Activated CD8-positive, alpha-beta T cell treated with anti-CD3 and anti-CD28 coated beads for 36 hours (primary cell): ENCODE measurements around the gene NBAS. TPM values are rescaled to one million over a fixed set of nuclear protein-coding genes. Genes with fewer than 3 reads are reported as not detected.

Experiments used
- ATAC-seq: fragments of 200-7000 bp; cut with Tn5 transposase; one replicate; pipeline ENCODE4 v1.10.0; 2021; ENCODE audit warnings: mild to moderate bottlenecking, moderate library complexity
- CTCF ChIA-PET: fragments of 350-600 bp; sonication (Branson Sonifier 250); formaldehyde crosslinking; loops from one replicate; lab custom pipeline; 2021; ENCODE audit warnings: antibody characterized with exemption; lab: Charles Lee
- POLR2A ChIA-PET: fragments of 350-600 bp; sonication (Branson Sonifier 250); formaldehyde crosslinking; loops from one replicate; lab custom pipeline; 2021; ENCODE audit warnings: antibody characterized with exemption; lab: Charles Lee
- DNase-seq: peaks from one replicate; pipeline ENCODE4 v3.0.0-alpha.2; 2020
- H3K27ac Mint-ChIP-seq: one replicate; pipeline ENCODE4 v1.8.0; 2021; ENCODE audit warnings: mild to moderate bottlenecking, mixed read lengths
- H3K27me3 Mint-ChIP-seq: one replicate; pipeline ENCODE4 v1.8.0; 2021; ENCODE audit warnings: mixed read lengths
- H3K36me3 Mint-ChIP-seq: one replicate; pipeline ENCODE4 v1.8.0; 2021; ENCODE audit warnings: low read depth, mixed read lengths
- H3K4me1 Mint-ChIP-seq: one replicate; pipeline ENCODE4 v1.8.0; 2021; ENCODE audit warnings: low read depth, mixed read lengths
- H3K4me3 Mint-ChIP-seq: one replicate; pipeline ENCODE4 v1.8.0; 2021; ENCODE audit warnings: mild to moderate bottlenecking, moderate library complexity, mixed read lengths
- H3K9me3 Mint-ChIP-seq: one replicate; pipeline ENCODE4 v1.8.0; 2021; ENCODE audit warnings: mixed read lengths
- intact Hi-C: fragments of 100-400 bp; cut with micrococcal nuclease; formaldehyde crosslinking; loops from one replicate; pipeline ENCODE4 v1.10.0; 2022
- total RNA-seq, 2 experiments: library from RNA; stranded (reverse); gene quantifications; one replicate each; pipeline ENCODE4 v1.2.3, GENCODE V29; 2021
- TF ChIP-seq, protein P1 (sequence below): fragments of 200-600 bp; IDR thresholded peaks from one replicate; pipeline ENCODE4 v1.8.0; 2022; ENCODE audit warnings: antibody characterized with exemption, mild to moderate bottlenecking

The NBAS gene
- total RNA-seq, 2 experiments from 2014 or later = 40.9 to 41.9 TPM

DNA sequence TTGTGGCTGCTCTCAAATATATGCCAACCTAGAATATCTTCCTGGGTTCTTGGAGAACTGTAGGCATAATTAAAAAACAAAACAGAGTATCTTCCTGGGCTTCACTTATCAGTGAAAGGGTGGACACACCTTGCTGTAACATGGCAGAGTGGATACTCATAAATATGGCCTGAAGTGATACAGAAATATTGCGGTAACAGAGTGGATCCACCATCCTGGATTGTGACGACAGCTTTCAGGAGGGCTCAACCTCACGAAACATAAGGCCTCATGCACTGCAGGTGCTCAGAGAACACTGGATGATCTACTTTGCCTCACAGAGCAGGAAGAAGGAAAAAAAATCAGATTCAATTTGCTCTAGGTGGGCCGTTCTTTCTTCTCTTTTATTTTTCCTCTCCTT is 336.0 kb downstream of the NBAS start:
- Mint-ChIP-seq H3K4me3 (no peak overlapping the region), H3K4me1 (no peaks in the 10 kb centered on the region), H3K27ac (no peak overlapping the region), H3K9me3 (no peaks in the 10 kb centered on the region), H3K27me3 (no peaks in the 10 kb centered on the region), H3K36me3 (peaks cover 28% of the 10 kb centered on the region)
- TF ChIP-seq, protein P1, sequence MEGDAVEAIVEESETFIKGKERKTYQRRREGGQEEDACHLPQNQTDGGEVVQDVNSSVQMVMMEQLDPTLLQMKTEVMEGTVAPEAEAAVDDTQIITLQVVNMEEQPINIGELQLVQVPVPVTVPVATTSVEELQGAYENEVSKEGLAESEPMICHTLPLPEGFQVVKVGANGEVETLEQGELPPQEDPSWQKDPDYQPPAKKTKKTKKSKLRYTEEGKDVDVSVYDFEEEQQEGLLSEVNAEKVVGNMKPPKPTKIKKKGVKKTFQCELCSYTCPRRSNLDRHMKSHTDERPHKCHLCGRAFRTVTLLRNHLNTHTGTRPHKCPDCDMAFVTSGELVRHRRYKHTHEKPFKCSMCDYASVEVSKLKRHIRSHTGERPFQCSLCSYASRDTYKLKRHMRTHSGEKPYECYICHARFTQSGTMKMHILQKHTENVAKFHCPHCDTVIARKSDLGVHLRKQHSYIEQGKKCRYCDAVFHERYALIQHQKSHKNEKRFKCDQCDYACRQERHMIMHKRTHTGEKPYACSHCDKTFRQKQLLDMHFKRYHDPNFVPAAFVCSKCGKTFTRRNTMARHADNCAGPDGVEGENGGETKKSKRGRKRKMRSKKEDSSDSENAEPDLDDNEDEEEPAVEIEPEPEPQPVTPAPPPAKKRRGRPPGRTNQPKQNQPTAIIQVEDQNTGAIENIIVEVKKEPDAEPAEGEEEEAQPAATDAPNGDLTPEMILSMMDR = no peak
- ChIA-PET CTCF (no interaction called here), POLR2A (no interaction called here)
- DNase-seq (no peak), ATAC-seq (no peak)
- intact Hi-C loops = no loop called here

DNA sequence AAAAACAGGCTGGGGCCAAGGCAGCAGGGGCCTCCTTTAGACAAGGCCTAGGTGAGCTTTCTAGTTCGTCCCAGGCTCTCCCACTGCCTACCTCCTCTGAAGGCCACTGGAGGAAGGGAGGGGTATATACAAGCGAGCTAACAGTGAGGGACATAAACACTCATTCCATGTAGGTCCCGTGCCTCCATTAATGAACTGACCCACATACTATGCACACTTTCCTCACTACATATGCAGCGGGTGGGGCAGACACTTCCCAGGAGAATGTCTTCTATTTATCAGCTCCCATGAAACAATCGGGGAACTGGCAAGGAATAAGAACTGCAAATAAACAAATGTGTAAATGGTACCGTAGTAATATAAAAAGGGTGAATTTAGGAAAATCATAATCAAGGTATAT is 336.5 kb downstream of the NBAS start:
- ChIA-PET CTCF (no interaction called here), POLR2A (no interaction called here)
- no peak overlapping the region for H3K27ac Mint-ChIP-seq
- H3K27me3 Mint-ChIP-seq = no peaks in the 10 kb centered on the region
- intact Hi-C loops = no loop called here
- ATAC-seq = no peak
- H3K4me1 Mint-ChIP-seq = no peaks in the 10 kb centered on the region
- no peaks in the 10 kb centered on the region for H3K9me3 Mint-ChIP-seq
- no peak for DNase-seq
- TF ChIP-seq, protein P1 = no peak
- H3K4me3 Mint-ChIP-seq = no peak overlapping the region
- H3K36me3 Mint-ChIP-seq = peaks cover 24% of the 10 kb centered on the region

DNA sequence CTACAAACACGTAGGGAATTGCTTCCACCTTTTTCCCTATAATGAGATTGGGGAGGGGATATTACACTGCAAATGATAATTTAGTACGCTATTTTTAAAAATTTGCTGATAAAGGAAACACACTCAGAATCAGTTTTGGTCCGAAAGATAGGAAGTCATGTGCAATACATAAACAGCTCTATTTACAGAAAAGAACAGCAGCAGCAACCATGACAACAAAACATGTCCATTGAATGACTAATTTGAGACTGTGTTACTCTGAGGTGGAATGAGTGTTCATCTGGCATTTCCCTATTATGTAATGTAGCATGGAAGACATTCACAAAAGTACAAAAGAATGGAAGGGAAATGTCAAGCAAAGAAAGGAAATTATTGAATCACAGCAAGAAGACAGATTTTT is 337.2 kb downstream of the NBAS start:
- CTCF ChIA-PET = no interaction called here
- peaks cover 24% of the 10 kb centered on the region for H3K36me3 Mint-ChIP-seq
- no peak for ATAC-seq
- H3K27me3 Mint-ChIP-seq = no peaks in the 10 kb centered on the region
- H3K4me3 Mint-ChIP-seq = no peak overlapping the region
- POLR2A ChIA-PET = no interaction called here
- no peaks in the 10 kb centered on the region for H3K9me3 Mint-ChIP-seq
- TF ChIP-seq, protein P1 = no peak
- no peaks in the 10 kb centered on the region for H3K4me1 Mint-ChIP-seq
- intact Hi-C loops = no loop called here
- DNase-seq = no peak
- no peak overlapping the region for H3K27ac Mint-ChIP-seq

DNA sequence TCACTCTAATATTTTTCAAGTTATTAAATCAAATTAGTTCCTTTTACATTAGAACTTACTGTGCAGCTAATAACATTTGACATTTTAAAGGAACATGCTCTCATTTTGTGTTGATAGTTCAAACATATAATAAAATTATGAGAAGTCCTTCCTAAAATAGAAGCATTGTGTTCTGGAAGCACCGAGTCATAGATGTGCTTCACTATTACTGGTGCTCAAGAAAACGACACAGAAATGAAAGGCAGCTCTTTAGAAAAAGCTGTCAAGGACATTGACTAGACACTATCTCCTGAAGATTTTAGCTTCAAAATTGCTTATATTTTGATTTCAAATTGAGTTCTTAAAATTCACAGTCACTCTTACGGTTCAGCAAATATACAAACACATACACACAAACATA is 338.3 kb downstream of the NBAS start:
- H3K4me1 Mint-ChIP-seq = no peaks in the 10 kb centered on the region
- no peak overlapping the region for H3K4me3 Mint-ChIP-seq
- no peaks in the 10 kb centered on the region for H3K27me3 Mint-ChIP-seq
- H3K36me3 Mint-ChIP-seq = peaks cover 21% of the 10 kb centered on the region
- H3K27ac Mint-ChIP-seq = no peak overlapping the region
- ATAC-seq = no peak
- POLR2A ChIA-PET = no interaction called here
- TF ChIP-seq, protein P1 = no peak
- intact Hi-C loops = no loop called here
- CTCF ChIA-PET = no interaction called here
- no peaks in the 10 kb centered on the region for H3K9me3 Mint-ChIP-seq
- no peak for DNase-seq

DNA sequence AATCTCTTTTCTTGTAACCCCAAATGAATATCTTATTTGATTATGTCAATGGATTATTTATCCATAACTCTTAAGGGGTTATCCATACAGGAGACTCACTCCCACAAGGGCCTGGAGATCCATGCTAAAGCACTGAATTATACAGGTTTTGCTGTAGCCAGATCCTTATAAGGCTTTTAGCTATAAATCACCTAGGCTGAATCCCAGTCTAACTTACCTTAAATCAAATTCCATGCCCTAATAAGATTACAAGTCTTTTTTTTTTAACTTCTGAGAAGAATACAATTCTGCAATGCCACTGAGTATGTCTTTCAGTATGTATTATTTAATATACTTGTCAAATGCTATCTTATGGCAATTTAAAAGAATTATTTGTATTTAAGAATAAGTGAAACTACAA is 340.5 kb downstream of the NBAS start:
- no peak overlapping the region for H3K27ac Mint-ChIP-seq
- H3K4me1 Mint-ChIP-seq = no peaks in the 10 kb centered on the region
- H3K9me3 Mint-ChIP-seq = no peaks in the 10 kb centered on the region
- H3K27me3 Mint-ChIP-seq = no peaks in the 10 kb centered on the region
- intact Hi-C loops = no loop called here
- TF ChIP-seq, protein P1 = no peak
- peaks cover 37% of the 10 kb centered on the region for H3K36me3 Mint-ChIP-seq
- ATAC-seq (no peak), DNase-seq (no peak)
- no peak overlapping the region for H3K4me3 Mint-ChIP-seq
- ChIA-PET CTCF (no interaction called here), POLR2A (no interaction called here)
